Measurements from ENCODE around the gene FILIP1L. TPM values are rescaled to one million over a fixed set of nuclear protein-coding genes. Genes with fewer than 3 reads are reported as not detected.

The FILIP1L gene
- total RNA-seq, 2 experiments from 2014 or later, result 0.23 to 0.36 TPM

GRCh38 chr3:99885851-99886250 lies 228.4 kb downstream of the FILIP1L start:
- POLR2A ChIA-PET, result no interaction called here
- CTCF ChIA-PET, result no interaction called here

GRCh38 chr3:99885085-99885484 lies 229.2 kb downstream of the FILIP1L start:
- POLR2A ChIA-PET, result no interaction called here

GRCh38 chr3:99884484-99884883 lies 229.8 kb downstream of the FILIP1L start:
- ChIA-PET POLR2A (no interaction called here), CTCF (no interaction called here)

More at GRCh38 chr3:99885085-99885484, 229.2 kb downstream of the FILIP1L start:
- CTCF ChIA-PET, result no interaction called here

GRCh38 chr3:99883693-99884092 lies 230.6 kb downstream of the FILIP1L start:
- CTCF ChIA-PET, result no interaction called here
- POLR2A ChIA-PET, result no interaction called here

GRCh38 chr3:99883138-99883461 lies 231.2 kb downstream of the FILIP1L start:
- CTCF ChIA-PET, result interaction anchor here (0.7 to 0.8 kb wide), 2 partner anchors 24 to 188 kb away, joined by 3 read pairs; no protein-coding TSS in a partner anchor
- POLR2A ChIA-PET, result no interaction called here

- ChIA-PET CTCF (interaction anchor here (0.7 to 0.8 kb wide), 2 partner anchors 23 to 188 kb away, joined by 3 read pairs; no protein-coding TSS in a partner anchor), POLR2A (no interaction called here)
Observed at GRCh38 chr3:99882436-99883137, 231.7 kb downstream of the FILIP1L start.

GRCh38 chr3:99881121-99881524 lies 233.2 kb downstream of the FILIP1L start:
- ChIA-PET POLR2A (no interaction called here), CTCF (interaction anchor here (0.7 kb wide), 1 partner anchor 801 kb away, joined by 3 read pairs; no protein-coding TSS in a partner anchor)

GRCh38 chr3:99879275-99879674 lies 235.0 kb downstream of the FILIP1L start:
- POLR2A ChIA-PET, result no interaction called here
- CTCF ChIA-PET, result no interaction called here

GRCh38 chr3:99878005-99878404 lies 236.3 kb downstream of the FILIP1L start:
- POLR2A ChIA-PET, result no interaction called here
- CTCF ChIA-PET, result no interaction called here

GRCh38 chr3:99877031-99877579 lies 237.2 kb downstream of the FILIP1L start:
- CTCF ChIA-PET, result no interaction called here
- POLR2A ChIA-PET, result no interaction called here

- CTCF ChIA-PET, result interaction anchor here (0.6 to 1.3 kb wide), 4 partner anchors 33 to 1337 kb away, joined by 3 to 5 read pairs (median 4); no protein-coding TSS in a partner anchor
- POLR2A ChIA-PET, result no interaction called here
Observed at GRCh38 chr3:99875929-99876841, 238.1 kb downstream of the FILIP1L start.

- ChIA-PET POLR2A (no interaction called here), CTCF (interaction anchor here (0.6 to 1.3 kb wide), 4 partner anchors 32 to 1336 kb away, joined by 3 to 5 read pairs (median 4); no protein-coding TSS in a partner anchor)
Observed at GRCh38 chr3:99875581-99875928, 238.7 kb downstream of the FILIP1L start.

GRCh38 chr3:99874237-99875002 lies 239.9 kb downstream of the FILIP1L start:
- CTCF ChIA-PET, result no interaction called here
- POLR2A ChIA-PET, result no interaction called here

GRCh38 chr3:99873269-99874102 lies 240.8 kb downstream of the FILIP1L start:
- CTCF ChIA-PET, result no interaction called here
- POLR2A ChIA-PET, result no interaction called here

- POLR2A ChIA-PET, result no interaction called here
- CTCF ChIA-PET, result no interaction called here
Observed at GRCh38 chr3:99872923-99873254, 241.4 kb downstream of the FILIP1L start.

GRCh38 chr3:99871231-99872045 lies 242.9 kb downstream of the FILIP1L start:
- ChIA-PET CTCF (no interaction called here), POLR2A (interaction anchor here (0.6 kb wide), 1 partner anchor 215 kb away, joined by 5 read pairs; no protein-coding TSS in a partner anchor)

GRCh38 chr3:99870712-99871111 lies 243.6 kb downstream of the FILIP1L start:
- POLR2A ChIA-PET, result no interaction called here

GRCh38 chr3:99869621-99870020 lies 244.7 kb downstream of the FILIP1L start:
- ChIA-PET CTCF (interaction anchor here (1.1 kb wide), 1 partner anchor 26 kb away, joined by 3 read pairs; no protein-coding TSS in a partner anchor), POLR2A (no interaction called here)

More at GRCh38 chr3:99870712-99871111, 243.6 kb downstream of the FILIP1L start:
- CTCF ChIA-PET, result interaction anchor here (1.1 kb wide), 1 partner anchor 27 kb away, joined by 3 read pairs; no protein-coding TSS in a partner anchor
